WTC11 (cell line): Measurements from ENCODE around the gene SEZ6.

Experiments
- CREM ChIP-seq: sonication (generic); formaldehyde crosslinking; IDR thresholded peaks from 2 replicates; pipeline ENCODE4 v1.8.1; 2022; ENCODE audit warnings: mild to moderate bottlenecking, missing genetic modification reagents, moderate library complexity
- CTCF ChIP-seq: fragments of 200-600 bp; IDR thresholded peaks from 2 replicates; pipeline ENCODE4 v1.8.0; 2022; ENCODE audit warnings: antibody characterized with exemption
- E2F5 ChIP-seq: sonication (generic); formaldehyde crosslinking; IDR thresholded peaks from 2 replicates; pipeline ENCODE4 v1.8.1; 2022; ENCODE audit warnings: mild to moderate bottlenecking, moderate library complexity, missing genetic modification reagents
- ELF4 ChIP-seq: sonication (generic); formaldehyde crosslinking; IDR thresholded peaks from 2 replicates; pipeline ENCODE4 v1.8.1; 2022; ENCODE audit warnings: low read depth, mild to moderate bottlenecking, moderate library complexity, missing genetic modification reagents
- ESRRA ChIP-seq: sonication (generic); formaldehyde crosslinking; IDR thresholded peaks from 2 replicates; pipeline ENCODE4 v1.8.1; 2022; ENCODE audit warnings: mild to moderate bottlenecking, missing genetic modification reagents, borderline replicate concordance
- GABPB1 ChIP-seq: sonication (generic); formaldehyde crosslinking; IDR thresholded peaks from 2 replicates; pipeline ENCODE4 v1.8.1; 2023; ENCODE audit warnings: mild to moderate bottlenecking, missing genetic modification reagents
- JUN ChIP-seq: sonication (generic); formaldehyde crosslinking; IDR thresholded peaks from 2 replicates; pipeline ENCODE4 v1.8.0; 2023; ENCODE audit warnings: mild to moderate bottlenecking, missing genetic modification reagents
- MAX ChIP-seq: sonication (generic); formaldehyde crosslinking; IDR thresholded peaks from 2 replicates; pipeline ENCODE4 v1.8.0; 2022; ENCODE audit warnings: mild to moderate bottlenecking, missing genetic modification reagents
- NFE2L1 ChIP-seq: sonication (generic); formaldehyde crosslinking; IDR thresholded peaks from 2 replicates; pipeline ENCODE4 v1.8.1; 2023; ENCODE audit warnings: missing genetic modification reagents
- NFYB ChIP-seq: sonication (generic); formaldehyde crosslinking; conservative IDR thresholded peaks from 2 replicates; pipeline ENCODE4 v1.8.0; 2022; ENCODE audit warnings: low read depth, missing genetic modification reagents
- NR2C2 ChIP-seq: sonication (generic); formaldehyde crosslinking; IDR thresholded peaks from 2 replicates; pipeline ENCODE4 v1.8.0; 2022; ENCODE audit warnings: mild to moderate bottlenecking, missing genetic modification reagents
- TEAD4 ChIP-seq: sonication (generic); formaldehyde crosslinking; IDR thresholded peaks from 2 replicates; pipeline ENCODE4 v1.8.0; 2022; ENCODE audit warnings: mild to moderate bottlenecking, missing genetic modification reagents
- TF ChIP-seq, protein P1 (sequence below): sonication (generic); formaldehyde crosslinking; IDR thresholded peaks from 2 replicates; pipeline ENCODE4 v1.8.0; 2023; ENCODE audit warnings: mild to moderate bottlenecking, missing genetic modification reagents
- TF ChIP-seq, protein P2 (sequence below): sonication (generic); formaldehyde crosslinking; IDR thresholded peaks from 2 replicates; pipeline ENCODE4 v1.8.1; 2023; ENCODE audit warnings: mild to moderate bottlenecking, missing genetic modification reagents, moderate library complexity

DNA sequence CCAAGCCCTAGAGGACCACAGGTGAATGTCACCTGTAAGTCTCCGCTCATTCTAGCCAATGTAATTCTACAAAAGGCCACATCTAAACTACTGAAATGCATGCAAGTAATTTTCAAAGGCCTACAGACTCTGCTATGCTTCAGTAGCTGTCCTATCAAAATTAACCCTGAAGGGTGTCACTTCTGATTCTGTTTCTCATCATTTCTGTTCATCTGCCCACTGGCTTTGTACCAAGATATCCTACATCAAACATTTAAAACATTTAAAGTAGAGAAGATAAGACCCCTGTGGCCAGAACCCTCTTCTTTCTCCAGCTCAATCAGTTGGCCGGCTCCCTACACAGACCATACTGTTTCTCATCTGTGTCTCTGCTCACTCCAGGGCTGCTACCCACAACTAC is 76.0 kb downstream of the SEZ6 start:
- TF ChIP-seq CREM (CRISPR knock-in tag): no peak
- TF ChIP-seq CTCF: no peak
- TF ChIP-seq E2F5 (CRISPR knock-in tag): no peak
- no peak for TF ChIP-seq NFYB (CRISPR knock-in tag)
- TF ChIP-seq ELF4: no peak
- TF ChIP-seq, protein P1, sequence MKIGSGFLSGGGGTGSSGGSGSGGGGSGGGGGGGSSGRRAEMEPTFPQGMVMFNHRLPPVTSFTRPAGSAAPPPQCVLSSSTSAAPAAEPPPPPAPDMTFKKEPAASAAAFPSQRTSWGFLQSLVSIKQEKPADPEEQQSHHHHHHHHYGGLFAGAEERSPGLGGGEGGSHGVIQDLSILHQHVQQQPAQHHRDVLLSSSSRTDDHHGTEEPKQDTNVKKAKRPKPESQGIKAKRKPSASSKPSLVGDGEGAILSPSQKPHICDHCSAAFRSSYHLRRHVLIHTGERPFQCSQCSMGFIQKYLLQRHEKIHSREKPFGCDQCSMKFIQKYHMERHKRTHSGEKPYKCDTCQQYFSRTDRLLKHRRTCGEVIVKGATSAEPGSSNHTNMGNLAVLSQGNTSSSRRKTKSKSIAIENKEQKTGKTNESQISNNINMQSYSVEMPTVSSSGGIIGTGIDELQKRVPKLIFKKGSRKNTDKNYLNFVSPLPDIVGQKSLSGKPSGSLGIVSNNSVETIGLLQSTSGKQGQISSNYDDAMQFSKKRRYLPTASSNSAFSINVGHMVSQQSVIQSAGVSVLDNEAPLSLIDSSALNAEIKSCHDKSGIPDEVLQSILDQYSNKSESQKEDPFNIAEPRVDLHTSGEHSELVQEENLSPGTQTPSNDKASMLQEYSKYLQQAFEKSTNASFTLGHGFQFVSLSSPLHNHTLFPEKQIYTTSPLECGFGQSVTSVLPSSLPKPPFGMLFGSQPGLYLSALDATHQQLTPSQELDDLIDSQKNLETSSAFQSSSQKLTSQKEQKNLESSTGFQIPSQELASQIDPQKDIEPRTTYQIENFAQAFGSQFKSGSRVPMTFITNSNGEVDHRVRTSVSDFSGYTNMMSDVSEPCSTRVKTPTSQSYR (CRISPR knock-in tag): no peak
- TF ChIP-seq, protein P2, sequence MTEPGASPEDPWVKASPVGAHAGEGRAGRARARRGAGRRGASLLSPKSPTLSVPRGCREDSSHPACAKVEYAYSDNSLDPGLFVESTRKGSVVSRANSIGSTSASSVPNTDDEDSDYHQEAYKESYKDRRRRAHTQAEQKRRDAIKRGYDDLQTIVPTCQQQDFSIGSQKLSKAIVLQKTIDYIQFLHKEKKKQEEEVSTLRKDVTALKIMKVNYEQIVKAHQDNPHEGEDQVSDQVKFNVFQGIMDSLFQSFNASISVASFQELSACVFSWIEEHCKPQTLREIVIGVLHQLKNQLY (CRISPR knock-in tag): no peak
- no peak for TF ChIP-seq GABPB1
- TF ChIP-seq TEAD4 (CRISPR knock-in tag): no peak
- no peak for TF ChIP-seq NFE2L1
- TF ChIP-seq ESRRA (CRISPR knock-in tag): no peak
- TF ChIP-seq MAX (CRISPR knock-in tag): no peak
- TF ChIP-seq NR2C2 (CRISPR knock-in tag): no peak
- no peak for TF ChIP-seq JUN (CRISPR knock-in tag)
